ENCODE measurements around the gene EXOC3L4.
"Not testable (repeated sequence)": the region's sequence is repeated elsewhere in the genome, so short reads cannot be mapped to it uniquely, and the experiment has no call there.

EXOC3L4 gene

DNA sequence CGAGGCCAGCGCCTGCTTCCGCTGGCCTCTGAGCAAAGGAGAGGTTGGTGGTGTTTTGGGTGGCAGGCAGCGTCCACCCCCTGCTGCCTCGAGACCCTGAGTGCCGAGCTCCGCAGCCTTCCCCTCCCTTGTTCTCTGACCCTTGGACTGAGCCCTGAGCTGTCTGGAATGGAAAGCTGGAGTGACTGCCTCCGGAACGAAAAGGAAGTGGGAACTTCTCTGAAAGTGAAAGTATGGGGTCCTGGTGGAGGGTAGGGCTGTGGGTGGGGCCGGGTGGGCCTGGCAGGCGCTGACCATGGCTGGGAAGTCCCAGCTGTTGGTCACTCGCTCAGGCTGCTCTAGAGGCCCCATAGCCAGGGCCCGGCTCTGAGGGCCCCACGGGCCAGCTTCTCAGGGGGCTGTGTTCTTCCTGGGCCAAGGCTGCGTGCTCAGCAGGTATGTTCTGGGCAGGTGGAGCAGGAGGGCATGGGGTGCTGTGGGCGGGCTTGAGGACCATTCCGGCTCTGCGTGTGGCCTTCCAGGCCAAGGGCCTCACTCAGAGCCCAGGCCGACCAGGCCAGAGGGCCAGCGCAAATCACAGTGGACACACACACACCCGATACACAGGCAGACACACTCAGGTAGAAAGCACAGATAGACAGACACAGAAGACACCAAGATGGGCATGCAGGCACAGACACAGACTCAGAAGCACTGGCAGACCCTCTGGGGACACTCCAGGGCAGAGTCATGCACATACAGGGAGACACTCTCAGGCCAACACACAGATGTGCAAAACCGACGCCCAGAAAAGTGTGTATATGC lies at the start of gene EXOC3L4:
Gene EXOC3L4 (plus strand): TSS at position 320 of the 804 bp plus-strand sequence. CDS start 5,495 bp downstream, outside the sequence.
- DNase-seq: no peak

DNA sequence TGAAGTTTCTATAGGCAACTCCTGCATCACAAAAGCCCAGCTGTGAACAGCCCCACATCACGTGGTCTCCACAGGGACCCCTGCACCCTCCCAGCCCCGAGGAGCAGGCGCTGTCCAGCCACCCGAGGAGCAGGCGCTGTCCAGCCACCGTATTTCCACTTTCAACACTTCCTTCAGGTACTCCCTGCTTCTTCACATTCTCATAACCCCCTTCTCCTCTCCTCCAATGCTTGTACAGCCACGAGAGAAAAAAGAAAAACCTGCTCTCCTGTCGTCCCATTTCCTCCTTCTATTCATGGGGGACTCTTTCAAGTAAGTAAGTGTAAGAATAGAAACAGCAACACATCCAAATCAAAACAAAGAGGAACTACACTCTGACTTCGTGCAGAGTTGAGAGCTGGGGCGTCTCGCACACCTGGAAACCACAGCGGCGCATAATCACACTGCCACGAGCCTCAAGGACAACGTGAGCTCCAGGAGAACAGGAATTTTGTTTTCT lies 49.1 kb upstream of the EXOC3L4 start:
- no peak for DNase-seq

DNA sequence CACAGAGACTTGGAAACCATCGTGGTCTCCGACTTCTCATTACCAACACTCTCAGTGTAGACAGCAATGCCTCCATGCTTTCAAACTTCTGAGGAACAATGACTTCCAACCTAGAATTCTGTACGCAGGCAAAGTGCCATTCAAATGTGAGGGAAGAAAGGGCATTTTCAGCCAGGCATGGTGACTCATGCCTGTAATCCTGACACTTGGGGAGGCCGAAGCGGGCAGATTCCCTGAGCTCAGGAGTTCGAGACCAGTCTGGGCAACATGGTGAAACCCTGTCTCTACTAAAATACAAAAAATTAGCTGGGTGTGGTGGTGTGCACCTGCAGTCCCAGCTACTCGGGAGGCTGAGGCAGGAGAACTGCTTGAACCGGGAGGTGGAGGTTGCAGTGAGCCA lies 47.1 kb upstream of the EXOC3L4 start:
- not testable (repeated sequence) for DNase-seq

DNA sequence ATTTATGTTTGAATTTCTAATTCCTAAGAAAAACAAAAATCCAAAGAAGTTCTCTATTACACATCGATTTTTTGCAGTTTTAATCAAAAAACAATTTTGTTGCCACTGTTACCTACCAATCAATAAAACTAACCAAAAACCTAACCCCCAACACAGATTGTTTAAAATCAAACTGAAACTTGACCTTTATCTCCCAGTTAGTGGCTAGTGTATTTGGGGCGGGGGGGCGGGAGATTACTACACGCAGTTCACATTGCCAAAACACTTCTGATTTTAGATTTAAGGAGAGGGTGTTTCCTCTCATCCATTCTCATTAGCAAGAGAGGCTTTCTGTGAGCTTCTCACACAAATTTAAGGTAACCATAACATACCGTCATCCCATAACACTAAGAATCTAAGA lies 43.6 kb upstream of the EXOC3L4 start:
- no peak for DNase-seq

DNA sequence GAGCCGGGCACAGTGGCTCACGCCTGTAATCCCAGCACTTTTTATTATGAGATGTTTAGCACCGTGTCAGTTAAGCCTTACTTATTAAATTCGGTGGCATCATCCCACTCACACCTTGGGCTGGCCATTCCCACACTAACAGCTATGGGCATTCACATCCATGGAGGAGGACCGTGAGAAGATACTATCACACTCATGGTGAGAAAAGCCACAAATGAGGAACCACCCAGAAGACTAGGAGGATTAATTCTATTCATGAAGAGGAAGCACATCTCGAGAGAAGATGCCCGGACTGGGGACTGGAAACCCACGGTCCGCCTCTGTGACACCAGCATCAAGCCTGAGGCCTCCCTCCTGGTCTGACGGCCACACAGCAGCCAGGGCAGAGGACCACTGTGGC lies 42.1 kb upstream of the EXOC3L4 start:
- DNase-seq: no peak

DNA sequence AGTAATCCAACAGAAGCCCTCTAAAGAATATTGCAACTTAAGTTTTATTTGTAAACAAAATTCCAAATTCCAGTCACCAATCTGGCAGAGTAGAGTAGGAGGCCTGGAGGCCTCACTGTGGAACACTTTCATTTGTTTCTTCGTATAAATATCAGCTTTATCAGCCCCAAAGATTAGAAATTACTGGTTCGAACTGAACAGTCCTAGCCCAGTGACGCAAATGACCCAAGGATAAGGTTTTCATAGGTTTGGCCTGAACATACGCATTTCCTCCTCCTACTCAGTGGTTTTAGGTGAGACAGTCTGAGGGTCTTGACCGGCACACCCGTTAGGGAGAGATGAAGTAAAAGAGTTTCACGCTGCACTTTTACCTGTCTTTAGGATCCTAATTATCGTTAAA lies 38.8 kb upstream of the EXOC3L4 start:
- no peak for DNase-seq

DNA sequence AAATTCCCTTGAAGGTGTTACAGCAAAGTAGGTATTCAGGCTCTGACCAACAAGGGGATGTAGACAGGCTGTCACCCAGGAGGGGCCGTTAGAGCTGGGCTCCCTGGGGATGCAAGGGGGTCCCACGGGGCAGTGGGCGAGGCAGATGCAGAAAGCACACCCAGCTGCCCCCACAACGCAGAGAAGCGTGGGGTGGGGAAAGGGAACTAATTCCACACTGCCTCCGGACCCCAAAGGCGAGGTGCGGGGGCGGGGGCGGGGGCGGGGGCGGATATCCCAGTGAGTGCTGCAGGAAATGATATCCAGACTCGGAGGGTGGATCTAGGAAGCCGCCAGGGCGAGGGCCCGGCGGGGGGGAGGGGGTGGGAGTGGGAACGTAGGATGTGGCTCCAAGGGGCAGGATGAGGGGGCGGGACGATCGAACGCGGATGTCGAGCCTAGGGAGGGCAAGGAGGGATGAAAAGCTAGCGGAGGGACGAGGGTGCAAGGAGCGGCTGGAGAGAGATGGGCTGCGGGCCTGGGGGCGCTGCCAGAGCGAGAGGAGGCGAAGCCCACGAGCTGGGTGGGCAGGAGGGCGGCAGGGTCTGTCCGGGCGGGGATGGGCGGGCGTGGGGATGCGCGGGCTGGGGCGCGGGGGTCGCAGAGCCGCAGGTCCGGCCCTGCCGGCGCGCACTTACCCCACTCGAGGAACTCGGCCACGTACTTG lies 38.0 kb upstream of the EXOC3L4 start:
- peak; percentile 69 for DNase-seq

DNA sequence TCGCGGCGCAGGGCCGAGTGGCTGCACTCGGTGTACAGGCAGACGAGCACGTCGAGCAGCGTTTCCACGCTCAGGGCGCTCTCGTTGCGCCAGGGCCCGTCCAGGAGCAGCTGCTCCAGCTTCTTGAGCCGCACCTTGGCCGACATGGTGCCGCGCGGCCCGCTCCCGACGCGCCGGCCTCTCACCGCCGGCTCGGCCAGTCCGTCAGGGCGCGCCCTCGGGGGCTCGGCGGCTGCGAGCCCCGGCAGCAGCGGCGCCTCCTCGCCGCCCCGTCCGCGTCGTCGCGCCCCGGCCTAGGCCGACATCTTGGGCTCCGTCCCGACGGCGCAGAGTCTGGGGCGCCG lies 37.5 kb upstream of the EXOC3L4 start:
- no peak for DNase-seq

DNA sequence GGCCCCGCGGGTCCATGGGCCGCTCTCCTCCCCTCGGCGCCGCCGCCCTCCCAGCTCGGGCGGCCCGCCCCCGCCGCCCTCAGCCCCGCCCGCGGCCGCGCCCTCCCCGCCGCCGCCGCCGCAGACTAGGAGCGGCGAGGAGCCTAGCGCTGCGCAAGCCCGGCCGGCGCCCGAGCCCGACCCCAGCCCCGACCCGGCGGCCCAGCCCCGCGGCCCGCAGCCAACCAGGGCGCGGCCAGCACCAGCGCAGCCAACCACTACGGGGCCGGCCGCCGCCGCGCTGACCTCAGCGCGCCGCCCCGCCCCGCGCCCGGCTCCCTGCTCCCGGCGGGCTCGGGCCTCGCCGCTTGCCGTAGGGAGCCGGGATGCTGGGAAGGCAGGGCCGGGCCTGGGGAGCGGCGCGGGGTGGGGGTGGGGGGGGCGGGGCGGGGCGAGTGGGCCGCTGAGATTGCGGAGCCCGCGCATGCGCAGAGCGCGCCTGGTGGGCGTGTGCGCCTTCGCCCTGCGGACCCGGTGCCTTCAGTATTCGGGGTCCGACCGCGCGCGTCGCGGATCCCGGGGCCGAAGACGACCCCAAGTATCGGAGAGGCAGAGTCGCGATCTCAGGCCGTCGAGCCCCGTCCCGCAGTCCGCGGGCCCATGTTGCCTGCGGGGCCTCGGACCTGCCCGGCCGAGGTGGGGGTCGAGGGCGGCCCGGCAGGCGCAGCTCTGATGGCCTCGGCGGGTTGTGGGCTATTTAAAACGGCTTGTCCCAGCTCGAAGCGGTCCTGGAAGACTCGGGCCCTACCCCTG lies 37.0 kb upstream of the EXOC3L4 start, which contains the start of gene CDC42BPB:
Gene CDC42BPB (minus strand): TSS at position 178 of the 792 bp plus-strand sequence. CDS start 376 bp downstream, outside the sequence.
- DNase-seq: peak; percentile 93

DNA sequence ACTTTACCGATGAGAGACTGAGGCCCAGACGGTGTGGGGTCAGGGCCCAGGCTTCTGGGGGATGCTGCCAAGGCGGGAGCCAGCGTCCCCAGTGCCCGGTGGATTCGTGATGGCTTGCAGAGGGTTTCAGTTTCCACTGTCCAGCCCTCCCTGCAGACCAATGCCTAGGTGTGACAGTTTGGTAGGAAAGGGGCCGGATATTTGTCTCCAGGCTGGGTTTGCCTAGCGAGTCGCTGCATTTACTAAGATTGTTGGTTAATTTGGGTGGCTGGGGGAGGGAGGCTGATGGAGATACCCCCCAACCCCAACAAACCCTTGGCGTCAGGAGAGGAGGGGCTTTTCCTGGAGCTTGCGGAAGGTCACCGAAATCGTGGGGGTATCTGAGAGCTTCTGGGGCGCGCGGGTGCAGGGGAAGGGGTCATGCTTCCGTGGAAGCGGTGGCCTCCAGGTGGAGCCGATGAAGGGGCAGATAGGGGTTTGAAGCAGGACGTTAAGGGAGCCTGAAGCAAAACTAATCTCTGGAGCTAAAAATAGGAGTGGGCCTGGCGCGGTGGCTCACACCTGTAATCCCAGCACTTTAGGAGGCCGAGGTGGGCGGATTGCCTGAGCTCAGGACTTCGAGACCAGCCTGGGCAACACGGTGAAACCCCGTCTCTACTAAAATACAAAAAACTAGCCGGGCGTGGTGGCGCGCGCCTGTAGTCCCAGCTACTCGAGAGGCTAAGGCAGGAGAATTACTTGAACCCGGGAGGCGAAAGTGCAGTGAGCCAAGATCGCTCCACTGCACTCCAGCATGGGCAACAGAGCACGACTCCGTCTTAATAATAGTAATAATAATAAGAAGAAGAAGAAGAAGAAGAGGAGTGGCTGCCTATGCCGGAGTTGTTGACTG lies 36.1 kb upstream of the EXOC3L4 start:
- DNase-seq: no peak

DNA sequence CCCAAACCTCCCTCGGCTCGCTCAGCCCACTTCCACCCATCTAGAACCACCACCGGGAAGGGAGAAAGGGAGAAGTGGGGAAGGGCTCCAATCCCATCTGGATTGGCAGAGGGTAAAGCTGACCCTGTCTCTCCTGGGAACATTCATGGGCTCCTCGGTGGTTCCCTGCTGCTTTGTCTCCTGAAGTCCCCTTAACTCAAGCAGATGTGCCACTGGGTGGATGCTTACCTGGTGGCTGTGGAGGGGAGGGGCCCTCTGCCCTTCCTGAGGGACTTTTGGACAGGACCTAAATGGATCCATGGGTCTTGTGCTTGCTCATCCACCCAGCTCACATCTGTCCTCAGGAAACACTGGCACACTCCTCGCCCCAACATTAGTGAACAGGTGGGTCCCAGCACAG lies 35.0 kb upstream of the EXOC3L4 start:
- DNase-seq: no peak

DNA sequence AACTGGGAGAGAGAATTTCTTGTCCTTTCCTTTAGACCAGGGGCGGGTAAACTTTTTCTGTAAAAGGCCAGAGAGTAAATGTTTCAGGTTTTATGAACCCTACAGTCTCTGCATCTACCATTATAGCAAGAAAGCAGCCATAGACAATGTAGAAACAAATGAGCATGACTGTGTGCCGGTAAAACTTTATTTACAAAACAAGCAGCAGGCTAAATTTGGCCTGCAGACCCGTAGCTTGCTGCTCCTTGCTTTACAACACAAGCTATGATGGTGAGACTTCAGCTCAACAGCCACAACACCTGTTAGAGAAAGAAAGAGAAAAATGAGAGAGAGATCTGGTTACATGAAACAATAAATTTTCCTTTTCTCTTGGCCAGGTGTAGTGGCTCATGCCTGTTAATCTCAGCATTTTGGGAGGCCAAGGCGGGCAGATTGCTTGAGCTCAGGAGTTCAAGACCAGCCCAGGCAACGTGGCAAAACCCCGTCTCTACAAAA lies 33.0 kb upstream of the EXOC3L4 start:
- no peak for DNase-seq

DNA sequence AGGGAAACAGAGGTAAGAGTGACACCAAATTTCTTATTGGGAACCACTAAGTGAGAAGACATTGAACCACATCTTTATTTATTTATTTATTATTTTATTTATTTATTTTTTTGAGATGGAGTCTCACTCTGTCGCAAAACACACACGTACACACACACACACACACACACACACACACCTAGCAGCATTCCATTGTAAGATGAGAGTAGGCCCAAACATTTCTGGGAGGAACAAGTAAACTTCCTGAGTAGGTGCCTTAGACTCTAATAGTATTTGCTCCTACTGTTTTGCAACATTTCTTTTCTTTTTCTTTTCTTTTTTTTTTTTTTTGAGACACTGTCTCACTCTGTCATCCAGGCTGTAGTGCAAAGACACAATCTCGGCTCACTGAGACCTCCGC lies 30.1 kb upstream of the EXOC3L4 start:
- DNase-seq: no peak

DNA sequence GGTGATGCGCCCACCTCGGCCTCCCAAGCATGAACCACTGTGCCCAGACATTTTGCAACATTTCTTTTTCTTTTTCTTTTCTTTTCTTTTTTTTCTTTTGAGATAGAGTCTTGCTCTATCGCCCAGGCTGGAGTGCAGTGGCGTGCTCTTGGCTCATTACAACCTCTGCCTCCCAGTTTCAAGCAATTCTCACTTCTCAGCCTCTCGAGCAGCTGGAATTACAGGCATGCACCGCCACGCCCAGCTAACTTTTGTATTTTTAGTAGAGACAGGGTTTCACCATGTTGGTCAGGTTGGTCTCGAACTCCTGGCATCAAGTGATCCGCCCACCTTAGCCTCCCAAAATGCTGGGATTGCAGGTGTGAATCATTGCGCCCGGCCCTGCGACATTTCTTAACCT lies 29.5 kb upstream of the EXOC3L4 start:
- no peak for DNase-seq

DNA sequence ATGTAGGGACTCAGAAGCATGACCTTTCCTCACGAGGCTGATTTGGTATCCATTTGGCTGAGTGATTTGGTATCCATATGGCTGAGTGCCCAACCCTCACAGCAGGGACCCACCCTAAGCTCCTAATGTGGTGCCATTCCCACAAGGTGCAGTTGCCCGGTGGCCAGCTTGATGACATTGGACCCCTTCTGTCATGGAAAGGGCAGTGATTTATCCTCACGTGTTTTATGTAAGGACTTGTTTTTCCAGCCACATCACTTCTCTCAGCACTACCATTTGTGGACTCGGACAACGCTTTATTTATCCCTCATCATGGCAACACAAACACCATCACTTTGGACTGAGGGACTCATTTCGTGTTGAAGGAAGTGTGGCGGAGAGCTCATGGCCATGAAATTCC lies 28.7 kb upstream of the EXOC3L4 start:
- no peak for DNase-seq

DNA sequence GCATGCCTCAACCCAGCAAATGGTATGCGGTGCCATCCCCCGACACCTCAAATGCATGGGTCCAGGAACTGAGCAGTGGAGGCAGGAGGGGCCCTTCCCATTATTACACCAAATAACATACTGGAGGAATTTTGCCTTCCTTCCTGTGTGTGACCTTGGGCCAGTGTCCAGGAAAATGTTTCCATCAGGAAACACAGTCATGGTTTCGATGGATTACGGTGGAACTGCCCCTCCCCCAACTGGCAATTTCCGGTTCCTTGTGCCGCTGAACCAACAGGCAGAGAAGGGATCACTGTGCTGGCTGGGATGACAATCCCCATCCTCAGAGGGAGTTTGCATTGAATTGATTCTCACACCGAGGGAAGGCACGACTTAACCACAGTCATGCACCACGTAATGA lies 28.1 kb upstream of the EXOC3L4 start:
- DNase-seq: no peak

DNA sequence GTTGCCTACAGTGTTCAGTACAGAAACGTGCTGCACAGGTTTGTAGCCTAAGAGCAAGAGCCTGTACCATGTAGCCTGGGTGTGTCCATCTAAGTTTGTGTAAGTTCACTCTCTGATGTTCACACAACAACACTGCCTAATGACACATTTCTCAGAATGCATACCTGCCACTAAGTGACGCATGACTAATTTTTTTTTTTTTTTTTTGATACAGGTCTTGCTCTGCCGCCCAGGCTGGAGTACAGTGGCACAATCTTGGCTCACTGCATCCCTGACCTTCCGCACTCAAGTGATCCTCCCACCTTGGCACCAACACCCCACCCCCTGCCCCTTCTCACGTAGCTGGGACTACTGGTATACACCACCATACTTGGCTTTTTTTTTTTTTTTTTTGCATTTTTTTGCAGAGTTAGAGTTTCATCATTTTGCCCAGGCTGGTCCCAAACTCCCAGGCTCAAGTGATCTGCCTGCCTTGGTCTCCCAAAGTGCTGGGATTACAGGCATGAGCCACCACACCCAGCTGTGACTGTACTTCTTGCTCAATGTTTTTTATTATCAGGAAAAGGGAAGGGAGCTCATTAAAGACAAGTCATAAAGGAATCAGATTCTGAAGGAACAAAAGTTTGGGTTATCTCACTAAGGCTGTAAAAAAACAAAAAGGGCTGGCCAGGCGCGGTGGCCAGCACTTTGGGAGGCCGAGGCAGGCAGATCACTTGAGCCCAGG lies 27.1 kb upstream of the EXOC3L4 start:
- no peak for DNase-seq

DNA sequence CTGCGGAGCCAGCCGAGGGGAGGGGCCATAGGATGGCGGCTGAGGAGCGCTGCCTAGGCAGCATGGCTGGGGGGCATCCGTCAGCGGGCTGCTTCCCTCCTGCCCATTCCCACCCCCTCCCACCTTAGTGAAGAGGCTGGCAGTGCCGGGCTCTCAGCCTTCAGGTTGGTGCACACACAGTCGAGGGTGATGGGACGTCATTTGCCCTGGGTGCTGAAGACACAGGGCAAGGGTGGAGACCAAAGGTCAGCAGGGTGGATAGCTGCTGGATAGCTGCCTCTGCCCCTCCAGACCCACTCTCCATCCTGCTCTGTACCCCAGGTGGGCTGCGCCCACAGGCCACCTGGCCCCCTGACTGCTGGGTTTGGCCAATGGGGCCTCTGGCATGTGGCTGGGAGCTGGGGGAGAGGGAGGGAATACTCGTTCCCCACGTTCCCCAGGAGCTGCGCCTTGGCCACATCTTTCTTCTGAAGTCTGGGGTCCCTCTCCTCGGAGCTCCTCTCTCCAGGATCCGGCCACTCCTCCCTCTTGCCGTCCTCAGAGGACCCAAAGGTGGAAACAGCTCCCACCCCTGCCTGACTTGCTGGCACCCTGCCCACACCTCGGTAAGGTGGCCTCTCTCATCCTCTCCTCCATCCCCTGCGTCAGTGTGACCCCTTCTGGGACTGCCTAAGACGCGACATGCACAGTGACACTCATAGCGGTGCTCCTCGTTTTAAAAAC lies 26.0 kb upstream of the EXOC3L4 start:
- DNase-seq: no peak

DNA sequence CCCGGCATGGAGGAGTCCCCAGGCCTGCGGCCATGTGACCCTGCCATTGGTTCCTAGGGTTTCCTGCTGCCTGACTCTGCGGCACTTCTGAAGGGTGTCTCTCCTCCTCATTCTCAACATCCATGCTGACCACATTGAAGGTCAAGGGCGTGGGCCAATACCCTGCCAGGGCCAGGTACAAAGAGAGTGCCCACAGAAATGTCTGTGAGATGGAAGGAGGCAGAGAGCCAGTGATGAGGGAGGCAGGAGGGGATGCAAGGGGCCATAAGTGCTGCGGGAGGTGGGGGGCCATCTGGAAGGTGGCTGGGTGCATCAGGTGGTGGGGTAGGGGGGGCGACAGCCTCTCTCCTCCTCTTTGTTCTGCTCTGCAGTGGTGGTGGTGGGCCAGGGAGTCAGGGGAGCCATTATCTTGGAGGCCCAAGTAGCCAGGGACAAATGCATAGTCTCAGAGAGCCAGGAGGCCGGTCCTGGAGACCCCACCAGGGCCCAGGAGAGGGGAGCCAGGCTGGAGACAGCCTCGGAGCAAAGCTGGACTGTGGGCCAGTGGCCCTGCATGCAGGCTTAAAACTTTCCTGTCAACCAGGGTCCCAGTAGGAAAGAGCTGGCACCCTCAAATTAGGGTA lies 24.2 kb upstream of the EXOC3L4 start:
- DNase-seq: no peak

DNA sequence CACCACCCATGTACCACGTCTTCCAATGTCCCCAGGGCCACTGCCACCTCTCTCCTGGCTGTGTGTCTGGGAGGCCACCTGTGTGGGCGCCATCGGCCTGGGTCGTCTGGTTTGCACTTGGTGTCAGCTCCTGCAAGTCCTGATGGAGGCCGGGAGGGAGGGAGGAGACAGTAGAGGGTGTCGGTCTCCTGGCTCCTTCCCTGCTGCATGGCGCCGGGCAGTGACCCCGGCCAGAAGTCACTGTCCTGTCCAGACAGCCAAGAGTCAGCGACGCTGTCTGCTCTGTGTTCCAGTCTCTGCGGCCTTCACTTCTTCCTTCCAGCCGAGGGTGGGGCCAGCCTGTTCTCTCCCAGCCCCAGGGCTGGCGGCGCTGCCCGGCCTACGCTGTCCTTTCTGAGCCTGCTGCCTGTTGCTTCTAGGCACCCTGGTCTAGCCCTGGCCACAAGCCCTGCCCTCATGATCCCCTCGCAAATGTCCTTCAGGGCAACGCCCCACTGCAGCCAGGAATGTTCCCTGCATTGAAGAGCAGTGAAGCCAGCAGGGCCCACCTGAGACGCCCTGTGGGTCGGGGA lies 23.5 kb upstream of the EXOC3L4 start:
- no peak for DNase-seq
